K562 (cell line): Measurements from ENCODE around the gene RNF145.
"Not testable (repeated sequence)": the region's sequence is repeated elsewhere in the genome, so short reads cannot be mapped to it uniquely, and the experiment has no call there.

Experiments used
- CBX8 ChIP-seq: fragments of 200-600 bp; sonication (generic); IDR thresholded peaks from 2 replicates; pipeline ENCODE4 v1.6.1; 2012; ENCODE audit warnings: borderline replicate concordance, mixed run types, low read depth, mild to moderate bottlenecking, moderate library complexity, mixed read lengths, low read length, control low read depth, inconsistent platforms; ENCODE audit not compliant: poor library complexity, severe bottlenecking; ENCODE audit errors: extremely low read depth
- MYBL2 ChIP-seq, 2 experiments: fragments of 450-650 bp in 1 of 2; sonication (generic) in 1 of 2; formaldehyde crosslinking in 1 of 2; IDR thresholded peaks; 2 replicates each; pipeline versions ENCODE4 v1.6.1 to v1.8.1; 2017 to 2022; ENCODE audit warnings: borderline replicate concordance in 1 of 2, inconsistent platforms in 1 of 2, low read depth in 1 of 2, mild to moderate bottlenecking in 1 of 2, missing genetic modification reagents in 1 of 2, moderate library complexity in 1 of 2
- NRF1 ChIP-seq, 2 experiments: fragments of 450-650 bp; IDR thresholded peaks in 1 of 2; conservative IDR thresholded peaks in 1 of 2; 2 replicates each; pipeline ENCODE4 v1.6.1; 2014; ENCODE audit warnings: mild to moderate bottlenecking in 2 of 2
- PATZ1 ChIP-seq: fragments of 250-450 bp; sonication (Bioruptor Pico); IDR thresholded peaks from 2 replicates; pipeline ENCODE4 v1.5.0; 2020; ENCODE audit warnings: mild to moderate bottlenecking, borderline replicate concordance
- PHB2 ChIP-seq: fragments of 450-650 bp; IDR thresholded peaks from 2 replicates; pipeline ENCODE4 v1.6.1; 2017; ENCODE audit warnings: low read depth
- RNF2 ChIP-seq: sonication (generic); IDR thresholded peaks from 2 replicates; pipeline ENCODE4 v1.6.1; 2016
- ZBED1 ChIP-seq: IDR thresholded peaks from 2 replicates; pipeline ENCODE4 v1.6.1; 2014
- ZNF12 ChIP-seq: sonication (generic); formaldehyde crosslinking; IDR thresholded peaks from 2 replicates; pipeline ENCODE4 v1.4.0; 2020; ENCODE audit warnings: mild to moderate bottlenecking, missing genetic modification reagents
- ZNF263 ChIP-seq: sonication (generic); formaldehyde crosslinking; IDR thresholded peaks from 2 replicates; pipeline ENCODE4 v1.8.0; 2022; ENCODE audit warnings: mild to moderate bottlenecking, missing genetic modification reagents, borderline replicate concordance
- TF ChIP-seq, protein P1 (sequence below), 3 experiments: IDR thresholded peaks in 2 of 3; conservative IDR thresholded peaks in 1 of 3; 2 replicates each; pipeline ENCODE4 v1.5.1; 2011 to 2012; ENCODE audit warnings: low read length in 3 of 3, mild to moderate bottlenecking in 3 of 3, control low read depth in 2 of 3, improper control_type of control experiment in 1 of 3, inconsistent platforms in 1 of 3, low read depth in 1 of 3, mixed read lengths in 1 of 3, moderate library complexity in 1 of 3; ENCODE audit not compliant: insufficient read depth in 2 of 3
- TF ChIP-seq, protein P2 (sequence below), 2 experiments: fragments of 450-650 bp in 1 of 2; sonication (generic) in 1 of 2; formaldehyde crosslinking in 1 of 2; IDR thresholded peaks in 1 of 2; conservative IDR thresholded peaks in 1 of 2; 2 replicates each; pipeline versions ENCODE4 v1.6.1 to v1.8.1; 2016 to 2023; ENCODE audit warnings: mild to moderate bottlenecking in 2 of 2, moderate library complexity in 2 of 2, inconsistent platforms in 1 of 2, missing genetic modification reagents in 1 of 2
- TF ChIP-seq, protein P3 (sequence below): sonication (generic); formaldehyde crosslinking; IDR thresholded peaks from 2 replicates; pipeline ENCODE4 v1.8.0; 2023; ENCODE audit warnings: mild to moderate bottlenecking, missing genetic modification reagents
- TF ChIP-seq, protein P4 (sequence below): fragments of 450-650 bp; IDR thresholded peaks from 2 replicates; pipeline ENCODE4 v1.6.1; 2016; ENCODE audit warnings: borderline replicate concordance

DNA sequence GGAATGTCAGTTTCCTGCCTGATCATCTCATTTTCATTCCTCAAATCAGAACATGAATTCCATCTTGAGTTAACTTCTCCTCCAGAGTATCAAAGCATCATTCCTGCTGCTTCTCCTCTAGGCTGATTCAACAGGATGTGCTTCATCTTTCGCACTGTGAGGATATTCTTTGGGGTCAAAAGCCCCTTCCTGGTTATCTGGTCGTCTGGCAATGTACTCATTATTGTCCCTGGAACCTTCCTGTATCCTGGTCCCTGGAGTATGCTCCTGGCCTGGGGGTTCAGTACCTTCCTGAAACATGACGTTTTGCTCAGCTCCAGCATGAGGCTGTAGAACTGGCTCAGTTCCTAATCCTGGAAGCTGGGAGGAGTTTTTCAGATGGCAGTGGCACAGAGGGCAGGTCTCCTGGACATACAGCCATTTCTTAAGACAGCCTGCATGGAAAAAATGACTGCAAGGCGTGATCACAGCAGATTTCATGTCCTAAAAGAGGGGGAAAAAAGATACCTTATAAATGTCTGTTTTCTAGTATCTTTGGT is 50.7 kb downstream of the RNF145 start:
- TF ChIP-seq, protein P1, sequence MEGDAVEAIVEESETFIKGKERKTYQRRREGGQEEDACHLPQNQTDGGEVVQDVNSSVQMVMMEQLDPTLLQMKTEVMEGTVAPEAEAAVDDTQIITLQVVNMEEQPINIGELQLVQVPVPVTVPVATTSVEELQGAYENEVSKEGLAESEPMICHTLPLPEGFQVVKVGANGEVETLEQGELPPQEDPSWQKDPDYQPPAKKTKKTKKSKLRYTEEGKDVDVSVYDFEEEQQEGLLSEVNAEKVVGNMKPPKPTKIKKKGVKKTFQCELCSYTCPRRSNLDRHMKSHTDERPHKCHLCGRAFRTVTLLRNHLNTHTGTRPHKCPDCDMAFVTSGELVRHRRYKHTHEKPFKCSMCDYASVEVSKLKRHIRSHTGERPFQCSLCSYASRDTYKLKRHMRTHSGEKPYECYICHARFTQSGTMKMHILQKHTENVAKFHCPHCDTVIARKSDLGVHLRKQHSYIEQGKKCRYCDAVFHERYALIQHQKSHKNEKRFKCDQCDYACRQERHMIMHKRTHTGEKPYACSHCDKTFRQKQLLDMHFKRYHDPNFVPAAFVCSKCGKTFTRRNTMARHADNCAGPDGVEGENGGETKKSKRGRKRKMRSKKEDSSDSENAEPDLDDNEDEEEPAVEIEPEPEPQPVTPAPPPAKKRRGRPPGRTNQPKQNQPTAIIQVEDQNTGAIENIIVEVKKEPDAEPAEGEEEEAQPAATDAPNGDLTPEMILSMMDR (IDR thresholded peaks at IDR 0.05 in 2 of 3, conservative IDR thresholded peaks at IDR 0.05 in 1 of 3; ENCODE audit: insufficient read depth in 2 of 3, low read depth in 1 of 3, low read length in 3 of 3): not testable (repeated sequence)
- TF ChIP-seq, protein P2, sequence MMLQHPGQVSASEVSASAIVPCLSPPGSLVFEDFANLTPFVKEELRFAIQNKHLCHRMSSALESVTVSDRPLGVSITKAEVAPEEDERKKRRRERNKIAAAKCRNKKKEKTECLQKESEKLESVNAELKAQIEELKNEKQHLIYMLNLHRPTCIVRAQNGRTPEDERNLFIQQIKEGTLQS (IDR thresholded peaks at IDR 0.05): not testable (repeated sequence)
- TF ChIP-seq, protein P2 (CRISPR knock-in tag; conservative IDR thresholded peaks at IDR 0.05): not testable (repeated sequence)
- TF ChIP-seq RNF2; PATZ1 (CRISPR knock-in tag); ZNF263 (CRISPR knock-in tag); ZNF12; ZBED1; MYBL2 (IDR thresholded peaks at IDR 0.05; ENCODE audit: low read depth); MYBL2 (CRISPR knock-in tag; IDR thresholded peaks at IDR 0.05; ENCODE audit: borderline replicate concordance); NRF1 (conservative IDR thresholded peaks at IDR 0.05 in 1 of 2, IDR thresholded peaks at IDR 0.05 in 1 of 2); CBX8; PHB2: not testable (repeated sequence)
- TF ChIP-seq, protein P3, sequence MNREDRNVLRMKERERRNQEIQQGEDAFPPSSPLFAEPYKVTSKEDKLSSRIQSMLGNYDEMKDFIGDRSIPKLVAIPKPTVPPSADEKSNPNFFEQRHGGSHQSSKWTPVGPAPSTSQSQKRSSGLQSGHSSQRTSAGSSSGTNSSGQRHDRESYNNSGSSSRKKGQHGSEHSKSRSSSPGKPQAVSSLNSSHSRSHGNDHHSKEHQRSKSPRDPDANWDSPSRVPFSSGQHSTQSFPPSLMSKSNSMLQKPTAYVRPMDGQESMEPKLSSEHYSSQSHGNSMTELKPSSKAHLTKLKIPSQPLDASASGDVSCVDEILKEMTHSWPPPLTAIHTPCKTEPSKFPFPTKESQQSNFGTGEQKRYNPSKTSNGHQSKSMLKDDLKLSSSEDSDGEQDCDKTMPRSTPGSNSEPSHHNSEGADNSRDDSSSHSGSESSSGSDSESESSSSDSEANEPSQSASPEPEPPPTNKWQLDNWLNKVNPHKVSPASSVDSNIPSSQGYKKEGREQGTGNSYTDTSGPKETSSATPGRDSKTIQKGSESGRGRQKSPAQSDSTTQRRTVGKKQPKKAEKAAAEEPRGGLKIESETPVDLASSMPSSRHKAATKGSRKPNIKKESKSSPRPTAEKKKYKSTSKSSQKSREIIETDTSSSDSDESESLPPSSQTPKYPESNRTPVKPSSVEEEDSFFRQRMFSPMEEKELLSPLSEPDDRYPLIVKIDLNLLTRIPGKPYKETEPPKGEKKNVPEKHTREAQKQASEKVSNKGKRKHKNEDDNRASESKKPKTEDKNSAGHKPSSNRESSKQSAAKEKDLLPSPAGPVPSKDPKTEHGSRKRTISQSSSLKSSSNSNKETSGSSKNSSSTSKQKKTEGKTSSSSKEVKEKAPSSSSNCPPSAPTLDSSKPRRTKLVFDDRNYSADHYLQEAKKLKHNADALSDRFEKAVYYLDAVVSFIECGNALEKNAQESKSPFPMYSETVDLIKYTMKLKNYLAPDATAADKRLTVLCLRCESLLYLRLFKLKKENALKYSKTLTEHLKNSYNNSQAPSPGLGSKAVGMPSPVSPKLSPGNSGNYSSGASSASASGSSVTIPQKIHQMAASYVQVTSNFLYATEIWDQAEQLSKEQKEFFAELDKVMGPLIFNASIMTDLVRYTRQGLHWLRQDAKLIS: not testable (repeated sequence)
- TF ChIP-seq, protein P4, sequence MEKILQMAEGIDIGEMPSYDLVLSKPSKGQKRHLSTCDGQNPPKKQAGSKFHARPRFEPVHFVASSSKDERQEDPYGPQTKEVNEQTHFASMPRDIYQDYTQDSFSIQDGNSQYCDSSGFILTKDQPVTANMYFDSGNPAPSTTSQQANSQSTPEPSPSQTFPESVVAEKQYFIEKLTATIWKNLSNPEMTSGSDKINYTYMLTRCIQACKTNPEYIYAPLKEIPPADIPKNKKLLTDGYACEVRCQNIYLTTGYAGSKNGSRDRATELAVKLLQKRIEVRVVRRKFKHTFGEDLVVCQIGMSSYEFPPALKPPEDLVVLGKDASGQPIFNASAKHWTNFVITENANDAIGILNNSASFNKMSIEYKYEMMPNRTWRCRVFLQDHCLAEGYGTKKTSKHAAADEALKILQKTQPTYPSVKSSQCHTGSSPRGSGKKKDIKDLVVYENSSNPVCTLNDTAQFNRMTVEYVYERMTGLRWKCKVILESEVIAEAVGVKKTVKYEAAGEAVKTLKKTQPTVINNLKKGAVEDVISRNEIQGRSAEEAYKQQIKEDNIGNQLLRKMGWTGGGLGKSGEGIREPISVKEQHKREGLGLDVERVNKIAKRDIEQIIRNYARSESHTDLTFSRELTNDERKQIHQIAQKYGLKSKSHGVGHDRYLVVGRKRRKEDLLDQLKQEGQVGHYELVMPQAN: not testable (repeated sequence)
